ENCODE data around the gene ILF2. TPM values are rescaled to one million over a fixed set of nuclear protein-coding genes. Genes with fewer than 3 reads are reported as not detected.
A peak's percentile ranks its signal among the peaks of the same experiment; 100 is the strongest.

The ILF2 gene
- total and polyA plus RNA-seq, 5 donors from 2014 or later, result 127 to 162 (median 145) TPM

- DNase-seq (no peak), ATAC-seq (ENCODE audit: low read depth in 2 of 2) (no peak)
- no peaks in the 10 kb centered on the region for H3K4me1 ChIP-seq (ENCODE audit: control insufficient read depth, insufficient read depth, low read length, poor library complexity, severe bottlenecking)
- no peak within 1 kb of the TSS for H3K4me3 ChIP-seq (ENCODE audit: low read depth, low read length)
- H3K27me3 ChIP-seq (ENCODE audit: control insufficient read depth, insufficient read depth, low read length), result no peaks in the 10 kb centered on the region
- peaks cover 0 to 4% (median 0%) of the 10 kb centered on the region in 4 donors for H3K4me1 Mint-ChIP-seq
- no peak within 1 kb of the TSS for H3K4me3 Mint-ChIP-seq
- H3K9me3 ChIP-seq (ENCODE audit: control insufficient read depth in 2 of 2, low read length in 2 of 2), result no peaks in the 10 kb centered on the region
- H3K27ac ChIP-seq (ENCODE audit: insufficient read depth, low read length, poor library complexity, severe bottlenecking), result no peak within 1 kb of the TSS
- no peaks in the 10 kb centered on the region for H3K36me3 Mint-ChIP-seq
- H3K36me3 ChIP-seq (ENCODE audit: control insufficient read depth, insufficient read depth, low read length), result no peaks in the 10 kb centered on the region
- H3K9me3 Mint-ChIP-seq, result no peaks in the 10 kb centered on the region
- H3K27ac Mint-ChIP-seq, result peak within 1 kb of the TSS in 1 of 3 donors; percentile 25
- no peaks in the 10 kb centered on the region for H3K27me3 Mint-ChIP-seq
These were observed 58.0 kb downstream of the ILF2 start, which contains the start of gene S100A16 for GRCh38 chr1:153612755-153613331. S100A16 (minus strand) TSS chr1:153613137; CDS start chr1:153608151, 4,986 bp downstream.

GRCh38 chr1:153612111-153612754, 58.6 kb downstream of the ILF2 start:
- Mint-ChIP-seq H3K4me3 (no peak overlapping the region), H3K27me3 (no peaks in the 10 kb centered on the region)

More at GRCh38 chr1:153612111-153612754, 58.6 kb downstream of the ILF2 start:
- Histone ChIP-seq H3K9me3 (ENCODE audit: control insufficient read depth in 2 of 2, low read length in 2 of 2) (no peaks in the 10 kb centered on the region), H3K4me3 (ENCODE audit: low read depth, low read length) (no peak overlapping the region), H3K4me1 (ENCODE audit: control insufficient read depth, insufficient read depth, low read length, poor library complexity, severe bottlenecking) (no peaks in the 10 kb centered on the region), H3K27me3 (ENCODE audit: control insufficient read depth, insufficient read depth, low read length) (no peaks in the 10 kb centered on the region), H3K27ac (ENCODE audit: insufficient read depth, low read length, poor library complexity, severe bottlenecking) (no peak overlapping the region), H3K36me3 (ENCODE audit: control insufficient read depth, insufficient read depth, low read length) (no peaks in the 10 kb centered on the region)
- ATAC-seq (ENCODE audit: low read depth in 2 of 2) (no peak), DNase-seq (no peak)
- Mint-ChIP-seq H3K4me1 (no peaks in the 10 kb centered on the region), H3K36me3 (no peaks in the 10 kb centered on the region), H3K9me3 (no peaks in the 10 kb centered on the region), H3K27ac (no peak overlapping the region)

Other genes with a start within 250 kb of the ILF2 start
- gene S100A7, start 210.3 kb downstream of the ILF2 start, total RNA-seq, result not detected
- gene S100A7, start 210.3 kb downstream of the ILF2 start, polyA plus RNA-seq, result not detected
- gene S100A6, start 135.0 kb downstream of the ILF2 start, total RNA-seq, result 304 TPM
- 1,000 to 10,000 TPM in 2 of 4 donors, 100 to 1,000 TPM in 2; 660 to 1,174 (median 946) TPM for gene S100A6, start 135.0 kb downstream of the ILF2 start, polyA plus RNA-seq
- gene S100A5, start 130.1 kb downstream of the ILF2 start, total RNA-seq, result 1.8 TPM
- gene S100A5, start 130.1 kb downstream of the ILF2 start, polyA plus RNA-seq, result 1 to 10 TPM; 1.2 to 3.0 (median 1.7) TPM
- 928 TPM for gene S100A4, start 125.2 kb downstream of the ILF2 start, total RNA-seq
- 1,000 to 10,000 TPM; 2,534 to 4,309 (median 3,364) TPM for gene S100A4, start 125.2 kb downstream of the ILF2 start, polyA plus RNA-seq
- gene S100A3, start 121.7 kb downstream of the ILF2 start, total RNA-seq, result not detected
- gene S100A3, start 121.7 kb downstream of the ILF2 start, polyA plus RNA-seq, result not detected
- not detected for gene S100A2, start 105.1 kb downstream of the ILF2 start, total RNA-seq
- not detected for gene S100A2, start 105.1 kb downstream of the ILF2 start, polyA plus RNA-seq
- not detected for gene S100A16, start 57.9 kb downstream of the ILF2 start, total RNA-seq
- not detected for gene S100A16, start 57.9 kb downstream of the ILF2 start, polyA plus RNA-seq
- not detected for gene S100A14, start 54.7 kb downstream of the ILF2 start, total RNA-seq
- gene S100A14, start 54.7 kb downstream of the ILF2 start, polyA plus RNA-seq, result not detected
- 6.4 TPM for gene S100A13, start 43.5 kb downstream of the ILF2 start, total RNA-seq
- 1 to 10 TPM in 2 of 4 donors, under 1 TPM in 2; 0.41 to 1.8 (median 1.3) TPM for gene S100A13, start 43.5 kb downstream of the ILF2 start, polyA plus RNA-seq
- not detected for gene S100A1, start 42.6 kb downstream of the ILF2 start, total RNA-seq
- not detected for gene S100A1, start 42.6 kb downstream of the ILF2 start, polyA plus RNA-seq
- gene CHTOP, start 36.9 kb downstream of the ILF2 start, total RNA-seq, result 85.1 TPM
- gene CHTOP, start 36.9 kb downstream of the ILF2 start, polyA plus RNA-seq, result 10 to 100 TPM; 57.5 to 73.1 (median 65.8) TPM
- 21.5 TPM for gene SNAPIN, start 12.3 kb downstream of the ILF2 start, total RNA-seq
- 100 to 1,000 TPM in 1 of 4 donors, 10 to 100 TPM in 3; 84.9 to 120 (median 93.7) TPM for gene SNAPIN, start 12.3 kb downstream of the ILF2 start, polyA plus RNA-seq
- gene NPR1, start 7.7 kb upstream of the ILF2 start, total RNA-seq, result not detected
- not detected for gene NPR1, start 7.7 kb upstream of the ILF2 start, polyA plus RNA-seq
- gene INTS3, start 57.1 kb upstream of the ILF2 start, total RNA-seq, result 39.5 TPM
- 1 to 10 TPM; 6.9 to 9.4 (median 8.1) TPM for gene INTS3, start 57.1 kb upstream of the ILF2 start, polyA plus RNA-seq
- 8.3 TPM for gene SLC27A3, start 104.4 kb upstream of the ILF2 start, total RNA-seq
- 1 to 10 TPM; 5.4 to 8.3 (median 5.9) TPM for gene SLC27A3, start 104.4 kb upstream of the ILF2 start, polyA plus RNA-seq

Data from CD4-positive, CD25-positive, alpha-beta regulatory T cell (primary cell).